B cell (primary cell): ENCODE results near the gene SMIM7. TPM values are rescaled to one million over a fixed set of nuclear protein-coding genes. Genes with fewer than 3 reads are reported as not detected.

ENCODE experiments used
- ATAC-seq: fragments of 200-7000 bp; cut with Tn5 transposase; one replicate; pipeline ENCODE4 v1.10.0; 2021; ENCODE audit warnings: low read depth, mild to moderate bottlenecking, moderate number of reproducible peaks, moderate library complexity
- CTCF ChIA-PET: fragments of 350-600 bp; sonication (Branson Sonifier 250); formaldehyde crosslinking; loops from one replicate; lab custom pipeline; 2021; ENCODE audit warnings: antibody characterized with exemption, inconsistent platforms; lab: Charles Lee
- POLR2A ChIA-PET: fragments of 350-600 bp; sonication (Branson Sonifier 250); formaldehyde crosslinking; loops from one replicate; lab custom pipeline; 2021; ENCODE audit warnings: antibody characterized with exemption; lab: Charles Lee
- DNase-seq: peaks from one replicate; pipeline ENCODE4 v3.0.0; 2013
- H2AFZ ChIP-seq: 2 replicates; pipeline ENCODE4 v1.6.1; 2012; ENCODE audit warnings: mild to moderate bottlenecking, low read depth, low read length; ENCODE audit not compliant: insufficient read depth, poor library complexity, severe bottlenecking
- H3K27ac ChIP-seq, 2 donors: 1 replicate in 1 of 2; 2 replicates in 1 of 2; pipeline ENCODE4 v1.5.1; 2012 to 2013; ENCODE audit warnings: low read length in 2 of 2, mild to moderate bottlenecking in 2 of 2, moderate library complexity in 1 of 2
- H3K27me3 ChIP-seq, 4 experiments: fragments of 200-600 bp in 1 of 4; sonication (generic) in 1 of 4; replicated peaks in 1 of 4; 1 replicate in 2 of 4; 2 replicates in 2 of 4; pipeline versions ENCODE4 v1.6.1 to v1.7.0; 2013 to 2016; ENCODE audit warnings: low read length in 3 of 4, mild to moderate bottlenecking in 2 of 4, mixed read lengths in 1 of 4, moderate library complexity in 1 of 4; ENCODE audit not compliant: insufficient read depth in 4 of 4, control insufficient read depth in 3 of 4; ENCODE audit errors: control extremely low read depth in 1 of 4
- H3K36me3 ChIP-seq, 2 experiments: replicated peaks in 1 of 2; 1 replicate in 1 of 2; 2 replicates in 1 of 2; pipeline versions ENCODE4 v1.6.1 to v1.7.1; 2013; ENCODE audit warnings: low read length in 1 of 2; ENCODE audit not compliant: insufficient read depth in 2 of 2, control insufficient read depth in 1 of 2; ENCODE audit errors: control extremely low read depth in 1 of 2, extremely low read depth in 1 of 2
- H3K4me1 ChIP-seq, 2 donors: fragments of 200-600 bp in 1 of 2; sonication (generic) in 1 of 2; 1 replicate in 1 of 2; 2 replicates in 1 of 2; pipeline versions ENCODE4 v1.5.1 to v1.6.1; 2013 to 2017; ENCODE audit warnings: low read length in 2 of 2; ENCODE audit not compliant: control insufficient read depth in 2 of 2, insufficient read depth in 2 of 2
- H3K4me2 ChIP-seq: replicated peaks from 2 replicates; pipeline ENCODE3; 2012; ENCODE audit warnings: mild to moderate bottlenecking, low read depth, low read length; ENCODE audit not compliant: poor library complexity, severe bottlenecking
- H3K4me3 ChIP-seq, 5 experiments: fragments of 200-600 bp in 1 of 5; sonication (generic) in 1 of 5; 1 replicate in 3 of 5; 2 replicates in 2 of 5; pipeline versions ENCODE4 v1.5.1 to v1.7.0; 2011 to 2016; ENCODE audit warnings: low read length in 4 of 5, mild to moderate bottlenecking in 4 of 5, low read depth in 2 of 5, control low read depth in 1 of 5, moderate library complexity in 1 of 5; ENCODE audit not compliant: insufficient read depth in 1 of 5; ENCODE audit errors: control extremely low read depth in 1 of 5, extremely low read depth in 1 of 5
- H3K79me2 ChIP-seq: fragments of 200-600 bp; sonication (generic); one replicate; pipeline ENCODE4 v1.6.0; 2016; ENCODE audit warnings: low read length; ENCODE audit not compliant: control insufficient read depth, insufficient read depth
- H3K9ac ChIP-seq: fragments of 200-600 bp; sonication (generic); 2 replicates; pipeline ENCODE4 v1.6.1; 2017; ENCODE audit warnings: mild to moderate bottlenecking, low read length, moderate library complexity
- H3K9me3 ChIP-seq, 3 donors: one replicate each; pipeline versions ENCODE4 v1.6.1 to v1.7.1; 2013; ENCODE audit warnings: low read length in 2 of 3; ENCODE audit not compliant: control insufficient read depth in 2 of 3, insufficient read depth in 1 of 3; ENCODE audit errors: control extremely low read depth in 1 of 3
- H4K20me1 ChIP-seq: 2 replicates; pipeline ENCODE4 v1.6.0; 2012; ENCODE audit warnings: mild to moderate bottlenecking, low read length; ENCODE audit not compliant: insufficient read depth, control insufficient read depth, poor library complexity, severe bottlenecking
- H3K27ac Mint-ChIP-seq: one replicate; pipeline ENCODE4 v1.8.0; 2021; ENCODE audit warnings: mixed read lengths
- H3K27me3 Mint-ChIP-seq: one replicate; pipeline ENCODE4 v1.8.0; 2021; ENCODE audit warnings: mixed read lengths
- H3K4me1 Mint-ChIP-seq: one replicate; pipeline ENCODE4 v1.8.0; 2021; ENCODE audit warnings: mixed read lengths
- H3K4me3 Mint-ChIP-seq: one replicate; pipeline ENCODE4 v1.8.0; 2021; ENCODE audit warnings: mixed read lengths
- H3K9me3 Mint-ChIP-seq: one replicate; pipeline ENCODE4 v1.8.0; 2022; ENCODE audit warnings: mixed read lengths; ENCODE audit not compliant: insufficient read depth
- EZH2 ChIP-seq: IDR thresholded peaks from 2 replicates; pipeline ENCODE4 v1.6.1; 2012; ENCODE audit warnings: borderline replicate concordance, low read depth, mild to moderate bottlenecking, moderate library complexity, low read length; ENCODE audit not compliant: insufficient read depth, poor library complexity, severe bottlenecking
- WGBS: methylation state at CpG from one replicate; pipeline ENCODE4 v1.1.5; 2013; ENCODE audit warnings: missing lambda C conversion rate; ENCODE audit not compliant: insufficient coverage; 5-methylcytosine and 5-hydroxymethylcytosine counted together
- intact Hi-C: fragments of 100-400 bp; cut with micrococcal nuclease; formaldehyde crosslinking; loops from one replicate; pipeline ENCODE4 v1.10.0; 2022
- polyA plus RNA-seq: library from polyadenylated mRNA; depleted of rRNA; stranded (reverse); fragments of >200 nt; gene quantifications from 2 replicates; pipeline ENCODE4 v1.2.3, GENCODE V29; 2012
- total RNA-seq, 2 donors: library from RNA; stranded (reverse); fragments of 120-200 nt in 1 of 2; gene quantifications; 1 replicate in 1 of 2; 2 replicates in 1 of 2; pipeline versions ENCODE4 v1.2.3 to v1.2.4, GENCODE V29; 2013 to 2022
- TF ChIP-seq, protein P1 (sequence below): fragments of 200-600 bp; IDR thresholded peaks from one replicate; pipeline ENCODE4 v1.8.0; 2022; ENCODE audit warnings: antibody characterized with exemption, mild to moderate bottlenecking

Gene SMIM7
- total and polyA plus RNA-seq, 2 donors (not counting 1 experiment from before 2014, with no cell fraction given), result 54.7 to 133 TPM

DNA sequence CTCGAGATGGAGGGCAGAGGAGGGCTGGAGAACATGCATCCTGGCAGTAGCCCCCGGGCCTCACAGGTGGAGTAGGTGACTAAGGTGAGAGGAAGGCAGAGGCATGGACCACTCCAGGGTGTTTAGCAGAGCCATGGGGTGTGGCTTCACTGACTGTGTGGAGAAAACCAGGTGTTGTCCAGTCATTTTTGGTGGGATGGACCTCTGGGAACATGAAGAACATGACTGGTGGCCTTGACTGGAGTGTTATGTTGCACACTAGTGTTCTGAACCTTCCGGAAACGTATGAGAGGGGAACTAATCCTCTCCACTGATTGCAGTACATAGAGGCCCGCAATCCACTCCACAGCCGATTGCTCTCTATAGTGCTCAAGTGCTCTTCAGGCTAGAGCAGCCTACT lies 48.8 kb downstream of the SMIM7 start:
- 94% methylated on average over 2 of the region's 6 CpGs for WGBS
- peaks cover 0 to 6% of the 10 kb centered on the region in 2 experiments for H3K36me3 ChIP-seq
- H3K9me3 Mint-ChIP-seq, result no peaks in the 10 kb centered on the region
- H3K4me3 Mint-ChIP-seq, result peak overlapping the region; percentile 33
- intact Hi-C loops, result no loop called here
- H3K27me3 Mint-ChIP-seq, result no peaks in the 10 kb centered on the region
- H3K4me1 Mint-ChIP-seq, result peaks cover 77% of the 10 kb centered on the region
- no peak for DNase-seq
- no peak overlapping the region for H3K4me3 ChIP-seq
- H3K9ac ChIP-seq, result no peak overlapping the region
- peaks cover 100% of the 10 kb centered on the region for H3K79me2 ChIP-seq
- H3K27me3 ChIP-seq, result no peaks in the 10 kb centered on the region
- peaks cover 0 to 2% (median 0%) of the 10 kb centered on the region in 3 donors for H3K9me3 ChIP-seq
- POLR2A ChIA-PET, result no interaction called here
- peaks cover 81% of the 10 kb centered on the region for H4K20me1 ChIP-seq
- H2AFZ ChIP-seq, result no peak overlapping the region
- no peak overlapping the region for H3K4me2 ChIP-seq
- no peak for ATAC-seq
- no peak for TF ChIP-seq EZH2
- TF ChIP-seq, protein P1, sequence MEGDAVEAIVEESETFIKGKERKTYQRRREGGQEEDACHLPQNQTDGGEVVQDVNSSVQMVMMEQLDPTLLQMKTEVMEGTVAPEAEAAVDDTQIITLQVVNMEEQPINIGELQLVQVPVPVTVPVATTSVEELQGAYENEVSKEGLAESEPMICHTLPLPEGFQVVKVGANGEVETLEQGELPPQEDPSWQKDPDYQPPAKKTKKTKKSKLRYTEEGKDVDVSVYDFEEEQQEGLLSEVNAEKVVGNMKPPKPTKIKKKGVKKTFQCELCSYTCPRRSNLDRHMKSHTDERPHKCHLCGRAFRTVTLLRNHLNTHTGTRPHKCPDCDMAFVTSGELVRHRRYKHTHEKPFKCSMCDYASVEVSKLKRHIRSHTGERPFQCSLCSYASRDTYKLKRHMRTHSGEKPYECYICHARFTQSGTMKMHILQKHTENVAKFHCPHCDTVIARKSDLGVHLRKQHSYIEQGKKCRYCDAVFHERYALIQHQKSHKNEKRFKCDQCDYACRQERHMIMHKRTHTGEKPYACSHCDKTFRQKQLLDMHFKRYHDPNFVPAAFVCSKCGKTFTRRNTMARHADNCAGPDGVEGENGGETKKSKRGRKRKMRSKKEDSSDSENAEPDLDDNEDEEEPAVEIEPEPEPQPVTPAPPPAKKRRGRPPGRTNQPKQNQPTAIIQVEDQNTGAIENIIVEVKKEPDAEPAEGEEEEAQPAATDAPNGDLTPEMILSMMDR, result no peak
- H3K27ac Mint-ChIP-seq, result peak overlapping the region; percentile 54
- H3K27ac ChIP-seq, result peak overlapping the region in 1 of 2 donors; percentile 26
- peaks cover 51 to 52% of the 10 kb centered on the region in 2 donors for H3K4me1 ChIP-seq
- CTCF ChIA-PET, result interaction anchor here (1.2 kb wide), 1 partner anchor 37 kb away, joined by 3 read pairs; no protein-coding TSS in a partner anchor

DNA sequence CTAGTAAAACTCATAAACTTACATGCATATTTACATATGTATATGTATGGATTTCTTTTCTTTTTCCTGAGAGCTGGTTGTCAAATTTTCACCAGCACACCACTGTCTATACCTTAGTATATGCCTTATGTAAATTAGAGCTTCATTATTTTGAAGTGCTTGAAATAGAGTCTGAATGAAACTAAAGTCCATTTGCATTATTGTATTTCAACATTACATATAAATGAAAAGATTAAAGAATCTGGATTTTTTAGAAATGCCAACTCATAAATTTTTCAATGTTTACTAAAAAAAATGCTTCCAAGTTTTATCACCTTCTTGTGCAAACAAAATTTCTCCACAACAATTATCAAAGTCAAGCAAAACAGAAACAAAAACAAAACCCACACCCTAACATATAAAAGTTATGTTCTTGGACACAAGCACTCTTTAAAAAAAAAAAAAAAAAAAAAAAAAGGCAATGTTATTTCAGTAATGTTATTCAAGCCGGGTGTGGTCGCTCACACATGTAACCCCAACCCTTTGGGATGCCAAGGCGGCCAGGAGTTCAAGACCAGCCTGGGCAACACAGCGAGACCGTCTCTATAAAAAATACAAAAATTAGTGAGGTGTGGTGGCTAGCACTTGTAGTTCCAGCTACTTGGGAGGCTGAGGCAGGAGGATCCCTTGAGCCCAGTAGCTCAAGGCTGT lies 50.3 kb downstream of the SMIM7 start:
- Histone ChIP-seq H3K9ac (no peak overlapping the region), H3K36me3 (peaks cover 0 to 11% of the 10 kb centered on the region in 2 experiments), H3K27me3 (no peaks in the 10 kb centered on the region), H4K20me1 (peaks cover 81% of the 10 kb centered on the region), H3K4me2 (peak overlapping the region; percentile 36), H3K9me3 (peaks cover 0 to 2% (median 0%) of the 10 kb centered on the region in 3 donors), H3K4me1 (peaks cover 49 to 53% of the 10 kb centered on the region in 2 donors), H3K79me2 (peaks cover 100% of the 10 kb centered on the region), H3K4me3 (no peak overlapping the region), H2AFZ (no peak overlapping the region), H3K27ac (no peak overlapping the region)
- TF ChIP-seq, protein P1, result no peak
- TF ChIP-seq EZH2, result no peak
- no peak for DNase-seq
- ChIA-PET POLR2A (interaction anchor here (0.6 to 1.1 kb wide), 4 partner anchors 15 to 610 kb away, joined by 3 to 11 read pairs (median 6); no protein-coding TSS in a partner anchor), CTCF (interaction anchor here (0.6 to 0.9 kb wide), 3 partner anchors 11 to 81 kb away, joined by 3 read pairs; no protein-coding TSS in a partner anchor)
- no peak overlapping the region for H3K27ac Mint-ChIP-seq
- H3K9me3 Mint-ChIP-seq, result no peaks in the 10 kb centered on the region
- H3K4me3 Mint-ChIP-seq, result no peak overlapping the region
- no peaks in the 10 kb centered on the region for H3K27me3 Mint-ChIP-seq
- intact Hi-C loops, result no loop called here
- H3K4me1 Mint-ChIP-seq, result peaks cover 77% of the 10 kb centered on the region
- no CpG with 5 or more reads among the region's 5 CpGs for WGBS
- ATAC-seq, result no peak
